Retinal pigment epithelial cell (primary cell): ENCODE measurements around the gene KRTAP12-4.
"Not testable (repeated sequence)": the region's sequence is repeated elsewhere in the genome, so short reads cannot be mapped to it uniquely, and the experiment has no call there.

ENCODE experiments used
- DNase-seq: peaks from one replicate; pipeline ENCODE4 v3.0.0-alpha.2; 2010; ENCODE audit warnings: low read depth
- H3K4me3 ChIP-seq: 2 replicates; pipeline ENCODE4 v1.5.1; 2011; ENCODE audit warnings: mild to moderate bottlenecking, low read length, control low read depth, moderate library complexity
- TF ChIP-seq, protein P1 (sequence below): conservative IDR thresholded peaks from 2 replicates; pipeline ENCODE4 v1.5.1; 2011; ENCODE audit warnings: low read depth, low read length, control low read depth, inconsistent platforms

The KRTAP12-4 gene

GRCh38 chr21:44694776-44695175, 40.3 kb upstream of the KRTAP12-4 start:
- TF ChIP-seq, protein P1, sequence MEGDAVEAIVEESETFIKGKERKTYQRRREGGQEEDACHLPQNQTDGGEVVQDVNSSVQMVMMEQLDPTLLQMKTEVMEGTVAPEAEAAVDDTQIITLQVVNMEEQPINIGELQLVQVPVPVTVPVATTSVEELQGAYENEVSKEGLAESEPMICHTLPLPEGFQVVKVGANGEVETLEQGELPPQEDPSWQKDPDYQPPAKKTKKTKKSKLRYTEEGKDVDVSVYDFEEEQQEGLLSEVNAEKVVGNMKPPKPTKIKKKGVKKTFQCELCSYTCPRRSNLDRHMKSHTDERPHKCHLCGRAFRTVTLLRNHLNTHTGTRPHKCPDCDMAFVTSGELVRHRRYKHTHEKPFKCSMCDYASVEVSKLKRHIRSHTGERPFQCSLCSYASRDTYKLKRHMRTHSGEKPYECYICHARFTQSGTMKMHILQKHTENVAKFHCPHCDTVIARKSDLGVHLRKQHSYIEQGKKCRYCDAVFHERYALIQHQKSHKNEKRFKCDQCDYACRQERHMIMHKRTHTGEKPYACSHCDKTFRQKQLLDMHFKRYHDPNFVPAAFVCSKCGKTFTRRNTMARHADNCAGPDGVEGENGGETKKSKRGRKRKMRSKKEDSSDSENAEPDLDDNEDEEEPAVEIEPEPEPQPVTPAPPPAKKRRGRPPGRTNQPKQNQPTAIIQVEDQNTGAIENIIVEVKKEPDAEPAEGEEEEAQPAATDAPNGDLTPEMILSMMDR = no peak
- DNase-seq = no peak
- H3K4me3 ChIP-seq = no peak overlapping the region

DNA sequence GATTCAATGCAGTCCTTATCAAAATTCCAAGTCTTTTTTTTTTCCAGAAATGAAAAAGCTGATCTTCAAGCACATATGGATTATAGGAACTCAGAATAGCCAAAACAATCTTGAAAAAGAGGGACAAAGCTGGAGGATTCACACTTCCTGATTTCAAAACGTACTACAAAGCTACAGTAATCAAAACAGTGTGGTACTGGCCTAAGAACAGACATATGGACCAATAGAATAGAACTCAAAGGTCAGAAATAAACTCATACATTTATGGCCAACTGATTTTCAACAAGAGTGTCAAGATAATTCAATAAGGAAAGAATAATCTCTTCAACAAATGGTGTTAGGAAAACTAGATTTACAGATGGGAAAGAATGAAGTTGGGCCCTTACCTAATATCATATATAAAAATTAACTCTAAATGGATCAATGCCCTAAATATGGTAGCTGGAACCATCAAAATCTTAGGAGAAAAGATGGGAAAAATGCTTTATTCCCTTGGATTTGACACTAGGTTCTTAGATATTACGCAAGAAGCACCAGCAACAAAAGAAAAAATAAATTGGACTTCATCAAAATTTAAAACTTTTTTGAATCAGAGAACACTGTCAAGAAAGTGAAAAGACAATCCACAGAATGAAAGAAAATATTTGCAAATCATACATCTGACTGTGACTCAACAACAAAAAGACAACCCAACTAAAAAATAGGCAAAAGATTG, 38.5 kb upstream of the KRTAP12-4 start:
- TF ChIP-seq, protein P1 = no peak
- no peak overlapping the region for H3K4me3 ChIP-seq
- no peak for DNase-seq

DNA sequence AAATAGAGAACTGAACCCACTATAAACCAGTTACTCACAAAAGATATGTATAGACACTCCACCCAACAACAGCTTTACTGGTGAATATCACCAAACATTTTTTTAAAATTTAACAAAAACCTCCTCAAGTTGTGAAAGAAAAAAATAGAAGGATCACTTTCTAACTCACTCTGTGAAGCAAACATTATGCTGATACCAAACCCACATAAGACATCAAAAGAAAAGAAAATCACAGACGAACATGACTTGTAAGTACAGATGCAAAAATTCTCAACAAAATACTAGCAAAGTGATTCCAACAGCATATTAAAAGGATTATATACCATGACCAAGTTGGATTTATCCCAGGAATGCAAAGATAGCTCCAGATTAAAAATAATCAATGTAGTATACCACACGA, 37.2 kb upstream of the KRTAP12-4 start:
- no peak overlapping the region for H3K4me3 ChIP-seq
- TF ChIP-seq, protein P1 = no peak

GRCh38 chr21:44689740-44690139, 35.3 kb upstream of the KRTAP12-4 start:
- H3K4me3 ChIP-seq, DNase-seq: not testable (repeated sequence)

More for the DNA sequence above, 37.2 kb upstream of the KRTAP12-4 start:
- DNase-seq = no peak

GRCh38 chr21:44687671-44688070, 33.2 kb upstream of the KRTAP12-4 start:
- no peak for DNase-seq
- TF ChIP-seq, protein P1 = no peak
- no peak overlapping the region for H3K4me3 ChIP-seq

DNA sequence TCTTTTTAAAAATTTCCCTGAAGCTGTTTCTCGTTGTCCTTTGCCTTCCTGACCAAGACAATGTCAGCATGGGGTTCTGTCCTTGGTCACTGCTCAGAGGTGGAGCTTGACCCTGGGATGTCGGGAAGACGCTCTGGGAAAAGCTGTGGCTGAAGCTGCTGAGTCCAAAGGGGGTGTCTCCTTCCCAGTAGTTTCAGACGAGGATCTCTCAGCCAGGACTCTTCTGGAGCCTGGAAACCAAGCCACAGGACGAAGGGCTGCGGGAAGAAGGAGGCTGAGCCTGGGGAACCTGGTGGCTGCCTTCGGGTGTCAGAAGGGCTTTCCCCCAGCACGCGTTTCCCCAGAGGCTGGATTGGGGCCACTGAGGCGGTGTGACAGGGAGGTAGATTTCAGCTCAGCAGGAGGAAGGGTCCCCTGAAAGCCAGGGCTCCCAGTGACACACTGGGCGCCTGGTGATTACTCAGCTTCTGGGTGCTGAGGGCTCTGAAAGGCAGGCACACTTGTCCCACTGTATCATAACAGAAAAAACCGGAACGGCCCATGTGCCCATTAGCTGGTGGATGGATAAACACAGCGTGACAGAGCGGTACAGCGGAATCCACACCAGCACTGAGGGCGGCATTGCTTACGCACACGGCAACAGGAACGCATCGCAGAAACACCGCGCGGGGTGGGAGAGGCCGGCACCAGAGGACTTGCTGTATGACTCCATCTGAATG, 32.5 kb upstream of the KRTAP12-4 start:
- TF ChIP-seq, protein P1 = no peak
- no peak for DNase-seq
- no peak overlapping the region for H3K4me3 ChIP-seq

DNA sequence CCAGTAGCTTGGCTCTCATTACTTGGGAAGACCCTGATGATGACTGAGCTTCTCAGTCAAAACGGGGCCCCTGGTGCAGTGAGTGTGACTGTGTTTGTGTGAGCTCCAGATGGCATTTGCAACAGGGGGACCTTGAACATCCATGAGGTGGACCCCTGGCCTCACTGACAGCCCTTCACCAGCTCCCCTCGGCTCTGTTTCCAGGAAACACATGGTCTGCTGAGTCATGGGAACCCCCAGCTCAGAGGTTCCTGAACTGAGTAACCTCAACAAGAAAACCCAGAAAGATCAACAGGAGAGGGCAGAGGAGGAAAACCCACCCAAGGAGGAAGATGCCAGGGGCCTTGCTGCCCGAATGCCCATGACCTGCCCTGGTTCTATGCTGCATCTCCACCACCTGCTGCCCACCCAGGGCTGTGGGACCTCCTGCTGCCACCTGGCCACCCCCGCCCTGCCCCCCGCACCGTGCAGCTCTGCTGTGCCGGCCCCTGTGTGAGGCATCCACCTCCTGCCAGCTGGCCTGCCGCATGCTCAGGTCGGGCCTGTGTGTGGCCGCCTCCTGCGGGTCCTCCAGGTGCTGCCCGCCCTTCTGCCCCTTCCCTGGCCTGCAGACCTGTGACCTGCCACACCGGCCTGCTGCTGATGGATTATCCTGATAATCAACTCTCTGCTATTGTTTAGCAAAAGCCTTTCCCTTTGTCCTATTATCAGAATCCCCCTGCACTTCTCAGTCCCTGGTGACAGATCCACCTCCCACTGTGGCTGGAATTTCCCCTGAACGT, 31.7 kb upstream of the KRTAP12-4 start:
- DNase-seq = no peak
- TF ChIP-seq, protein P1 = no peak
- no peak overlapping the region for H3K4me3 ChIP-seq

DNA sequence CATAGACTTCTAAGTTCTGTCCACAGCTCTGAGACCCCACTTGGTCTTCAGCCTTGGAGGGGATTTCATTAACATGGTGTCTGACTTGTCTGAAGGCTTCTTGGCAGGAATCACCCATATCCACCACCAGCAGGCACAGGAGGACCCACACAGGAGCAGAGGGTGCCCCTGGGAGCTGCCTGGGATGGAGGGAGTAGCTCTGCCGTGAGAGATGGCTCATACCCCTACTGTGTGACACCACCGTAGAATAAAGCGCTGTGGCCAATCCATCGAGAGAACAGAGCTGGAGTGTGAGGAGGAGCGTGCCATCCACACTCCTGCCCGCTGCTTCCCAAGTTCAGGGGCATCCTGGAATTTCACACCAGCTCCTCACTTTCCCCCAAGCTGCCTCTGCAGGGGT, 30.6 kb upstream of the KRTAP12-4 start:
- DNase-seq, H3K4me3 ChIP-seq: not testable (repeated sequence)
